Measurements from ENCODE around the gene RXRA. TPM values are rescaled to one million over a fixed set of nuclear protein-coding genes. Genes with fewer than 3 reads are reported as not detected.

Gene RXRA
- total and polyA plus RNA-seq, 2 donors (not counting 3 experiments of a cell fraction or from before 2014, with no cell fraction given) = 15.4 to 37.4 TPM

GRCh38 chr9:134441227-134442084 is 115.2 kb downstream of the RXRA start:
- BruUV-seq (replicated peaks) = no TSS peak
- H3K79me2 ChIP-seq (ENCODE audit: control insufficient read depth, insufficient read depth, low read length) = no peaks in the 10 kb centered on the region
- CTCF ChIA-PET = interaction anchor here (1.0 to 2.5 kb wide), 6 partner anchors 63 to 278 kb away, joined by 3 to 133 read pairs (median 12); no protein-coding TSS in a partner anchor
- TF ChIP-seq FOS (IDR thresholded peaks at IDR 0.05; ENCODE audit: borderline replicate concordance, insufficient read depth, low read length) (no peak), POLR2AphosphoS5 (IDR thresholded peaks at IDR 0.05; ENCODE audit: insufficient read depth, low read depth, low read length) (peak; percentile 19), POLR2A (IDR thresholded peaks at IDR 0.05; ENCODE audit: low read depth, low read length) (peak; percentile 8)
- H4K20me1 ChIP-seq (replicated peaks; ENCODE audit: control insufficient read depth, extremely low read depth, insufficient read depth, low read length) = no peaks in the 10 kb centered on the region
- no peak overlapping the region for H2AFZ ChIP-seq (ENCODE audit: low read depth, low read length)
- no peak overlapping the region for H3K9ac ChIP-seq (replicated peaks; ENCODE audit: extremely low read depth, insufficient read depth, low read length)
- H3K4me1 ChIP-seq (ENCODE audit: control insufficient read depth, extremely low read depth, insufficient read depth, low read length) = peaks cover 6% of the 10 kb centered on the region
- peaks cover 0 to 4% of the 10 kb centered on the region in 2 experiments for H3K27me3 ChIP-seq (ENCODE audit: control insufficient read depth in 2 of 2, insufficient read depth in 2 of 2, low read length in 2 of 2)
- H3K4me2 ChIP-seq (ENCODE audit: insufficient read depth, low read length) = no peak overlapping the region
- intact Hi-C loops (cut with micrococcal nuclease) (loop anchor here (2.0 to 10.0 kb wide), 3 partner anchors 35 to 1651 kb away; partner anchors contain the start of gene BRD3), dilution Hi-C loops (cut with MboI; ENCODE audit: extremely low pct_ligation_motif_present, low sequenced_read_pairs) (no loop called here)
- FAIRE-seq = no peak
- peaks cover 0 to 3% of the 10 kb centered on the region in 2 experiments for H3K36me3 ChIP-seq (ENCODE audit: control insufficient read depth in 2 of 2, extremely low read depth in 1 of 2, insufficient read depth in 2 of 2, low read length in 2 of 2)
- DNase-seq (ENCODE audit: low read depth, low spot score) = no peak
- H3K9me3 ChIP-seq (replicated peaks; ENCODE audit: control insufficient read depth, insufficient read depth, low read length) = no peaks in the 10 kb centered on the region
- no peak overlapping the region for H3K4me3 ChIP-seq (replicated peaks in 1 of 3; ENCODE audit: insufficient read depth in 1 of 3, low read depth in 1 of 3, low read length in 3 of 3)
- POLR2A ChIA-PET = no interaction called here
- no peak overlapping the region for H3K27ac ChIP-seq (ENCODE audit: insufficient read depth, low read depth, low read length)
- no peaks in the 10 kb centered on the region for H3K9me1 ChIP-seq (replicated peaks; ENCODE audit: control insufficient read depth, extremely low read depth, insufficient read depth, low read length)

- Histone ChIP-seq H3K9me1 (replicated peaks; ENCODE audit: control insufficient read depth, extremely low read depth, insufficient read depth, low read length) (no peaks in the 10 kb centered on the region), H2AFZ (ENCODE audit: low read depth, low read length) (no peak overlapping the region), H3K4me3 (replicated peaks in 1 of 3; ENCODE audit: insufficient read depth in 1 of 3, low read depth in 1 of 3, low read length in 3 of 3) (no peak overlapping the region), H4K20me1 (replicated peaks; ENCODE audit: control insufficient read depth, extremely low read depth, insufficient read depth, low read length) (no peaks in the 10 kb centered on the region), H3K27me3 (ENCODE audit: control insufficient read depth in 2 of 2, insufficient read depth in 2 of 2, low read length in 2 of 2) (peaks cover 0 to 4% of the 10 kb centered on the region in 2 experiments), H3K4me2 (ENCODE audit: insufficient read depth, low read length) (no peak overlapping the region), H3K4me1 (ENCODE audit: control insufficient read depth, extremely low read depth, insufficient read depth, low read length) (peaks cover 6% of the 10 kb centered on the region), H3K9me3 (replicated peaks; ENCODE audit: control insufficient read depth, insufficient read depth, low read length) (no peaks in the 10 kb centered on the region), H3K9ac (replicated peaks; ENCODE audit: extremely low read depth, insufficient read depth, low read length) (no peak overlapping the region), H3K79me2 (ENCODE audit: control insufficient read depth, insufficient read depth, low read length) (no peaks in the 10 kb centered on the region), H3K27ac (ENCODE audit: insufficient read depth, low read depth, low read length) (no peak overlapping the region), H3K36me3 (ENCODE audit: control insufficient read depth in 2 of 2, extremely low read depth in 1 of 2, insufficient read depth in 2 of 2, low read length in 2 of 2) (peaks cover 0 to under 1% of the 10 kb centered on the region in 2 experiments)
- FAIRE-seq (no peak), DNase-seq (ENCODE audit: low read depth, low spot score) (no peak)
- ChIA-PET POLR2A (interaction anchor here (1.8 kb wide), 1 partner anchor 271 kb away, joined by 5 read pairs; no protein-coding TSS in a partner anchor), CTCF (interaction anchor here (0.6 to 2.5 kb wide), 16 partner anchors 9 to 297 kb away, joined by 3 to 133 read pairs (median 8); partner anchors contain the start of gene RNU6ATAC)
- TF ChIP-seq GATA2 (IDR thresholded peaks at IDR 0.05; ENCODE audit: insufficient read depth, insufficient read length, low read depth, low read length) (no peak), MAX (IDR thresholded peaks at IDR 0.05; ENCODE audit: insufficient read depth, insufficient read length) (no peak), FOS (IDR thresholded peaks at IDR 0.05; ENCODE audit: borderline replicate concordance, insufficient read depth, low read length) (no peak), POLR2AphosphoS5 (IDR thresholded peaks at IDR 0.05; ENCODE audit: insufficient read depth, low read depth, low read length) (no peak), POLR2A (IDR thresholded peaks at IDR 0.05; ENCODE audit: low read depth, low read length) (no peak), CTCF (IDR thresholded peaks at IDR 0.05; ENCODE audit: extremely low read depth in 1 of 2, insufficient read depth in 1 of 2, low read depth in 1 of 2, low read length in 2 of 2) (no peak), MYC (IDR thresholded peaks at IDR 0.05; ENCODE audit: low read depth, low read length) (no peak), JUN (IDR thresholded peaks at IDR 0.05; ENCODE audit: borderline replicate concordance, insufficient read depth, insufficient read length, low read depth) (no peak), EZH2 (IDR thresholded peaks at IDR 0.05; ENCODE audit: borderline replicate concordance, low read depth, low read length, severe bottlenecking) (no peak)
- dilution Hi-C loops (cut with MboI; ENCODE audit: extremely low pct_ligation_motif_present, low sequenced_read_pairs) (no loop called here), intact Hi-C loops (cut with micrococcal nuclease) (loop anchor here (2.0 to 10.0 kb wide), 3 partner anchors 35 to 1650 kb away; partner anchors contain the start of gene BRD3)
- BruUV-seq (replicated peaks) = no TSS peak
Observed at GRCh38 chr9:134442085-134442474, 115.8 kb downstream of the RXRA start.

Data from endothelial cell of umbilical vein (primary cell).